Osteocyte (in vitro differentiated cells): ENCODE results near the gene VGLL4. TPM values are rescaled to one million over a fixed set of nuclear protein-coding genes. Genes with fewer than 3 reads are reported as not detected.

Source experiments
- DNase-seq: peaks from one replicate; pipeline ENCODE4 v3.0.0; 2021; ENCODE audit warnings: mixed read lengths; ENCODE audit not compliant: unreplicated experiment; ENCODE audit errors: extremely low spot score
- H3K27ac Mint-ChIP-seq: one replicate; pipeline ENCODE4 v1.8.0; 2021; ENCODE audit warnings: mild to moderate bottlenecking, mixed read lengths; ENCODE audit not compliant: unreplicated experiment
- H3K27me3 Mint-ChIP-seq: one replicate; pipeline ENCODE4 v1.8.0; 2021; ENCODE audit warnings: mixed read lengths; ENCODE audit not compliant: unreplicated experiment
- H3K36me3 Mint-ChIP-seq: one replicate; pipeline ENCODE4 v1.8.0; 2021; ENCODE audit warnings: mixed read lengths; ENCODE audit not compliant: unreplicated experiment
- H3K4me1 Mint-ChIP-seq: one replicate; pipeline ENCODE4 v1.8.0; 2021; ENCODE audit warnings: mixed read lengths; ENCODE audit not compliant: unreplicated experiment
- H3K4me3 Mint-ChIP-seq: one replicate; pipeline ENCODE4 v1.8.0; 2021; ENCODE audit warnings: mild to moderate bottlenecking, moderate library complexity, mixed read lengths; ENCODE audit not compliant: unreplicated experiment
- H3K9me3 Mint-ChIP-seq: one replicate; pipeline ENCODE4 v1.8.0; 2021; ENCODE audit warnings: mixed read lengths; ENCODE audit not compliant: unreplicated experiment
- CTCF ChIP-seq: fragments of 200-600 bp; sonication (generic); IDR thresholded peaks from 2 replicates; pipeline ENCODE4 v1.5.0; 2021; ENCODE audit warnings: antibody characterized with exemption, mild to moderate bottlenecking, moderate library complexity
- total RNA-seq: library from RNA; stranded (reverse); gene quantifications from 2 replicates; pipeline ENCODE4 v1.2.1, GENCODE V29; 2021

VGLL4 gene
- total RNA-seq, 1 donor from 2014 or later: 139 TPM

GRCh38 chr3:11618904-11619303 lies 24.8 kb downstream of the VGLL4 start:
- H3K36me3 Mint-ChIP-seq: peaks cover 23% of the 10 kb centered on the region
- no peak for DNase-seq
- H3K4me3 Mint-ChIP-seq: no peak overlapping the region
- H3K4me1 Mint-ChIP-seq: peaks cover 79% of the 10 kb centered on the region
- TF ChIP-seq CTCF: no peak
- H3K27me3 Mint-ChIP-seq: no peaks in the 10 kb centered on the region
- no peaks in the 10 kb centered on the region for H3K9me3 Mint-ChIP-seq
- peak overlapping the region; percentile 4 for H3K27ac Mint-ChIP-seq

GRCh38 chr3:11616551-11616950 lies 27.2 kb downstream of the VGLL4 start:
- Mint-ChIP-seq H3K4me3 (no peak overlapping the region), H3K27ac (peak overlapping the region; percentile 16), H3K4me1 (peaks cover 86% of the 10 kb centered on the region), H3K9me3 (no peaks in the 10 kb centered on the region), H3K36me3 (peaks cover 25% of the 10 kb centered on the region), H3K27me3 (no peaks in the 10 kb centered on the region)
- no peak for TF ChIP-seq CTCF
- DNase-seq: no peak

- no peak for DNase-seq
- no peak for TF ChIP-seq CTCF
- Mint-ChIP-seq H3K4me1 (peaks cover 90% of the 10 kb centered on the region), H3K4me3 (no peak overlapping the region), H3K9me3 (no peaks in the 10 kb centered on the region), H3K36me3 (peaks cover 21% of the 10 kb centered on the region), H3K27ac (peak overlapping the region; percentile 58), H3K27me3 (no peaks in the 10 kb centered on the region)
These were observed 29.7 kb downstream of the VGLL4 start for GRCh38 chr3:11613851-11614487.

- DNase-seq: no peak
- Mint-ChIP-seq H3K27ac (peak overlapping the region; percentile 99), H3K9me3 (no peaks in the 10 kb centered on the region), H3K27me3 (no peaks in the 10 kb centered on the region), H3K4me1 (peaks cover 91% of the 10 kb centered on the region), H3K4me3 (no peak overlapping the region), H3K36me3 (peaks cover 21% of the 10 kb centered on the region)
- no peak for TF ChIP-seq CTCF
These were observed 30.4 kb downstream of the VGLL4 start for GRCh38 chr3:11613319-11613718.

GRCh38 chr3:11612515-11613188 lies 31.1 kb downstream of the VGLL4 start:
- TF ChIP-seq CTCF: no peak
- Mint-ChIP-seq H3K27ac (peak overlapping the region; percentile 99), H3K36me3 (peaks cover 21% of the 10 kb centered on the region), H3K4me1 (peaks cover 94% of the 10 kb centered on the region), H3K27me3 (no peaks in the 10 kb centered on the region), H3K4me3 (peak overlapping the region; percentile 42), H3K9me3 (no peaks in the 10 kb centered on the region)
- no peak for DNase-seq
